T-helper 1 cell treated with Interleukin-12 subunit alpha and Interleukin-12 subunit beta and Interleukin-4 antibody, amounts not matched to agents 30 ng/mL and 1 ng/mL, for 36 hours (primary cell): ENCODE results near the gene UBAP2. TPM values are rescaled to one million over a fixed set of nuclear protein-coding genes. Genes with fewer than 3 reads are reported as not detected.
"Not testable (repeated sequence)": the region's sequence is repeated elsewhere in the genome, so short reads cannot be mapped to it uniquely, and the experiment has no call there.

Experiments used
- intact Hi-C: fragments of 100-400 bp; cut with micrococcal nuclease; formaldehyde crosslinking; loops from one replicate; pipeline ENCODE4 v1.15.1; 2024
- total RNA-seq: library from RNA; stranded (reverse); gene quantifications from 2 replicates; pipeline ENCODE4 v1.2.3, GENCODE V29; 2022

Gene UBAP2
- total RNA-seq, 1 donor from 2014 or later = 48.5 TPM

DNA sequence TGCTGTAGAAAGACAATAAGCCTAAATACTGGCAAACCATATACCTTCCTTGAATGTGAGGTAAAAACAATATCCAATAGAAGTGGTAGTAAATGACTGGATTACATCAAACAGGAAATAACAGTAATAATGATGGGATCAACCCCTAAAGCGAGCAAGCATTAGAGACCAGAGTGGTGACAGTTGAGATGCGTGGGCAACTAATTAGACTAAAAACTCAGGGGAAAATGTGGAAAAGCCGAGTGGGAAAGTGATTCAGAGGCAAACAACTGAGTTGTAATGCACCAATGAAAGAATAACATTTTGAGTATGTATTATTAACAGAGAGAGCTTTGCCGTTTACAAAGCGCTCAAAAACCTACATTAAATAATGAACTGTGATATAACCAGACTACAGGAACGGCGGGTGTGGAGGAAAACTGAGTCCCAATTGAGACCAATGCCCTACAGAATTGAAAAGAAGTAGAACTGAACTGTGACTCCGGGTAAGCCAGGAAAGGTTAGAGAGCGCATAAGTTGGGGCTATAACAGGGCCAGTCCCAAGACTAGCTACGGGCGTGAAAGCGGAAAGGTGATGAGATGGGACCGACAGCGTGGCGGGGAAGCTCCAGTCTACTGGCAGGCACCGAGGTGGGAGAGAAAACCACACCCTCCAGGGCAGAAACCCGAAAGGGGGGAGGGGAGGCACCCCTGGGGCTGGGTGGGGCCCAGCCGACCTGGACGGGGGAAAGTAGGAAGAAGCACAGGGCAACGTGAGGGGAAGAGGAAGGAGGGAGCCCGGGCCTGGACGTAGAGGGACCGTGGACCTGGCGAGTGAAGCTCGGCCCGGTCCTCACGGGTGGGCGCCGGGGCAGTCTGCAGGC, 592 bp downstream of the UBAP2 start:
- intact Hi-C loops = loop anchor here (2.0 to 10.0 kb wide), 8 partner anchors 27 to 1779 kb away; partner anchors contain the start of genes B4GALT1, CCL27, DNAI1 and FAM219A

DNA sequence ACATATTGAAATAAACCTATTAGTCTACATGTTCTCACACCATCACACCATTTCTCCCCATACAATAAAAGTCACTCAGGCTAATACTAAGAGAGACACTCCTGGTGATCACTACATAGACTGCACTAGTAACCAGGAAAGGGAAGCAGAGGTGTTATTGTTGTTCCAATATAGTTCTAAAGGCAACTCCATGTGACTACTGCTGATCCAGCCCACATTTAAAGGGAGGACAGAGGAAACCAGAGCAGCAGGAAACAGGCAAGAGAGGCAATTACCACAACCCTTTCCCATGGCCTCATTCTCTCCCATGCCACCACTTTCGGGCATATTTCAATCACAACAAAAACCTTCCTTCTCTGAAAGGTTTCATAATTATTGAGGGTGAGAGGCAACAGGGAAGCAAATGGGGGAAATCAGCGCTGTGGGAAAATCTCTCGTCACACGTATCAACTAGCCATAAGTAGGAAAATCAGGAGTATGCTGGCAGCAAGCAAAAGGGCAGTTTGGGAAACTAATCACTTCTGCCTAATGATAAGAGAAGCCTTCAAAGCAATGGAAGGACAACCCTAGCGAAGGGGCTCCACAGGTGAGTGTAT, 1.8 kb downstream of the UBAP2 start:
- intact Hi-C loops = loop anchor here (5.0 to 10.0 kb wide), 5 partner anchors 35 to 1780 kb away; partner anchors contain the start of genes B4GALT1, CCL27, FAM221B and SMU1

DNA sequence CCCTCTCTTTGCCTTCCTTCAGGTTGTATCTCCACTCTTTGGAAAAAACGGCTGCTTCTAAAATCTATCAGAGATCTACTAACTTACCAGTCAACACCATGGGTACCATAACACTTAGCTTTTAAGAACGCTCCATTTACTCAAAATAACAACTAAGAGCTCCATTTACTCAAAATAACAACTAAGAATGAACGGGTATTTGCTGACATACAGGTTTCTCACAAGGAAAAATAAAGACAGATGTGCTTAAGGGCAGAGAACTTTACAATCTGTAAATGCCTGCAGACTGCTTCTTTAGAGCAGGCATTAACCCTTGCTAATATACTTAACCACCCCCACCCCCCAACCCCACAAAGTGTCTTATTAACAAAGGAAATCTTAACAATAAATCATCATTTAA, 2.8 kb downstream of the UBAP2 start:
- intact Hi-C loops = loop anchor here (5.0 to 10.0 kb wide), 5 partner anchors 34 to 1781 kb away; partner anchors contain the start of genes B4GALT1, CCL27, FAM221B and SMU1

DNA sequence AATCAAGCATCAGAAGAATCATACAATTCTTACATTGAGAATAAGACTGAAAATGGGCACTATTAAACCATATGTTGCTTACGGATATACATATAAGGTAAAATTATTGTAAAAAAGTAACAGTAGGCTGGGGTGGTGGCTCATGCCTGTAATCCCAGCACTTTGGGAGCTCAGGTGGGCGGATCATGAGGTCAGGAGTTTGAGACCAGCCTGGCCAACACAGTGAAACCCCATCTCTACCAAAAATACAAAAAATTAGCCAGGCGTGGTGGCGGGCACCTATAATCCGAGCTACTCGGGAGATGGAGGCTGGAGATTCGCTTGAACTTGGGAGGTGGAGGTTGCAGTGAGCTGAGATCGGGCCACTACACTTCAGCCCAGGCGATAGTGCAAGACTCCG, 6.6 kb downstream of the UBAP2 start:
- intact Hi-C loops = loop anchor here (10.0 kb wide), 1 partner anchor 623 kb away; the partner anchor contains the start of gene CCL27

DNA sequence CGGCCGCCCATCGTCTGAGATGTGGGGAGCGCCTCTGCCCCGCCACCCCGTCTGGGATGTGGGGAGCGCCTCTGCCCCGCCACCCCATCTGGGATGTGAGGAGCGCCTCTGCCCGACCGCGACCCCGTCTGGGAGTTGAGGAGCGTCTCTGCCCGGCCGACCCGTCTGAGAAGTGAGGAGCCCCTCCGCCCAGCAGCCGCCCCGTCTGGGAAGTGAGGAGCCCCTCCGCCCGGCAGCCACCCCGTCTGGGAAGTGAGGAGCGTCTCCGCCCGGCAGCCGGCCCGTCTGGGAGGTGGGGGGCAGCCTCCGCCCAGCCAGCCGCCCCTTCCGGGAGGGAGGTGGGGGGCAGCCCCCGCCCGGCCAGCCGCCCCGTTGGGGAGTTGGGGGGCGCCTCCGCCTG, 9.8 kb downstream of the UBAP2 start:
- intact Hi-C loops = not testable (repeated sequence)

DNA sequence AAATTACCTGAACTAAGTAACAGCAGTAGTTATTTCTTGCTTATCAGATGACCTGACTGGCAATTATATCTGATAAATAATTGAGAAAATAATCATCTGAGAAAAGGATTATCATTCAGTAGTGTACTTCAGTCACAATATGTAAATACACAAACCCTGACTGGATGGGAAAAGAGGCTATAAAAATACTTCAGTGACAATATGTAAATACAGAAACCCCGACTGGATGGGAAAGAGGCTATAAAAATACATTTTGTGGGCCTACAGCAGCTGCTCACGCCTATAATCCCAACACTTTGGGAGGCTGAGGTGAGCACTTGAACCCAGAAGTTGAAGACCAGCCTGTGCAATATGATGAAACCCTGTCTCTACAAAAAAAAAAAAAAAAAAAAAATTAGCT, 11.1 kb downstream of the UBAP2 start:
- intact Hi-C loops = no loop called here

DNA sequence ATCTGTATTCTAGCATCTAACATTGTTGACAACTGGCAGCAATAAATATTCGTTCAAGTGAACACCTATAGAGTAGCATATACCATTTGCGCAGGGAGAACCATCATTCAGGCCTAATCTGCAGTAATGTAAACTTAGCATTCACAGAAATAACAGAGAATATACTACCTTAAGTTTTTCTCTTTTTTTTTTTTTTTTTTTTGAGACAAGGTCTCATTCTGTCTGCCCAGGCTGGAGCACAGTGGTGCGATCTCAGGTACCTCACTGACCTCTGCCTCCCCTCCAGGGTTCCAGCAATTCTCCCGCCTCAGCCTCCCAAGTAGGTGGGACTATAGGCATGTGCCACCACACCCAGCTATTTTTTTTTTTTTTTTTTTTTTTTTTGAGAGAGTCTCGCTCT, 12.1 kb downstream of the UBAP2 start:
- intact Hi-C loops = no loop called here

DNA sequence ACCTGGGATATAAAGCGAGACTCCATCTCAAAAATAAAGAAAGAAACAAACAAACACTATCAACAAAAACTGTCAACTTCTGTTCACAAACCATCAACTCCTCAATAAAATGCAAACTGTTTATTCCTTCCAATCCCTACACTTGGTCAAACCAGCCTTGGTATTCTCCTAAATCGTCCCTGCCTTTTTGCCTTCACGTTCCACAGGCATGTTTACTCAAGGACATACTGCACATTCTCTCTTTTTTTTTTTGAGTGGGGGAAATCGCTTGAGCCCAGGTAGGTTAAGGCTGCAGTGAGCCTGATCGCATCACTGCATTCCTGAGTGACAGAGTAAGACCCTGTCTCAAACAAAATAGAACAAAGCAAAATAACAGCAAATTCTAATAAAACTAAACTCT, 13.0 kb downstream of the UBAP2 start:
- intact Hi-C loops = no loop called here

DNA sequence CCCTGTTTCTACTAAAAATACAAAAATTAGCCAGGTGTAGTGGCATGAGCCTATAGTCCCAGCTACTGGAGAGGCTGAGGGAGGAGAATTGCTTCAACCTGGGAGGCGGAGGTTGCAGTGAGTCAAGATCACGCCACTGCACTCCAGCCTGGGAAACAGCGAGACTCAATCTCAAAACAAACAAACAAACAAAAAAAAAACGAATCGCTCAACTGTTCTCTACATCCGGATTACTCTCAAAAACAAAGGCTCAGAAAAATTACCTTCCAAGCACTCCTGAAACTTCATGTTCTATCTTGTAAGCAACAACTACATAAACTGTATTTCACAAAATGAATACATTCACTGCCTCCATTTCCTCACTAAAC, 14.0 kb downstream of the UBAP2 start:
- intact Hi-C loops = no loop called here

DNA sequence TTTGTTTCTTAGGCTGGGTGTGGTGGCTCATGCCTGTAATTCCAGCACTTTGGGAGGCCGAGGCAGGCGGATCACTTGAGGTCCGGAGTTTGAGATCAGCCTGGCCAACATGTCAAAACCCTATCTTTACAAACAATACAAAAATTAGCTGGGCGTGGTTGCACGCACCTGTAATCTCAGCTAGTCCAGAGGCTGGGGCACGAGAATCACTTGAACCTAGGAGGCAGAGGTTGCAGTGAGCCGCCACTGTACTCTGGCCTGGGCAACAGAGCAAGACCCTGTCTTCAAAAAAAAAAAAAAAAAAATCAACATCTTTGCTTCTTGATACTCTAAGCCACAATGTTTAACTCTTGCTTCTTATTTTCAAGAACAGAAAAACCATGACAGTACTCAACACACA, 16.1 kb downstream of the UBAP2 start:
- intact Hi-C loops = no loop called here

DNA sequence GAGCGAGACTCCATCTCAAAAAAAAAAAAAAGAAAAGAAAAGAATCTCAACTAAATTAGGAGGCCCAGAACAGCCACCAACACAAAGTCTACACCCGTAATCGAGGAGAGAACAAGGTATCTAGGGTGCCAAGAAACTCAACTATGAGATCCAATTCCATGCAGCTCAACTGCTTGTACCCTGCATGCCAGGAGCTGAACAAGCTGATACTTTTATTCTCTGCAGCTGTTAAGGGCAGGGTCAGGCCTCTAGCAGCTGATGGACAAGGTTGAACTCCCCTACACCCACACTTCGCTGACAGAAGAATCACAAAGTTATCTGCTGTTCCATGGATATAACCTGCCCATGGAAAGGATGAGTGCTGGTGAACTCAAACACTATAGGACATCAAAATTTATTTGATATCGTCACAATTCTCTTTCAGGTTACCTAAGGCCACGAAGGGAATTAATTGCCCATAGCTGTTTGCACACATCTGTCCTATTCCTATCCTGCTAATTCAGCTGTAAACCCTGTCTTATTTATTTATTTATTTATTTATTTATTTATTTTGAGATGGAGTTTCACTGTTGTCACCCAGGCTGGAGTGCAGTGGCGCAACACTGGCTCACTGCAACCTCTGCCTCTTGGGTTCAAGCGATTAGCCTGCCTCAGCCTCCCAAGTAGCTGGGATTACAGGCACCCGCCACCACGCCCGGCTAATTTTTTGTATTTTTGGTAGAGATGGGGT, 20.7 kb downstream of the UBAP2 start:
- intact Hi-C loops = no loop called here

DNA sequence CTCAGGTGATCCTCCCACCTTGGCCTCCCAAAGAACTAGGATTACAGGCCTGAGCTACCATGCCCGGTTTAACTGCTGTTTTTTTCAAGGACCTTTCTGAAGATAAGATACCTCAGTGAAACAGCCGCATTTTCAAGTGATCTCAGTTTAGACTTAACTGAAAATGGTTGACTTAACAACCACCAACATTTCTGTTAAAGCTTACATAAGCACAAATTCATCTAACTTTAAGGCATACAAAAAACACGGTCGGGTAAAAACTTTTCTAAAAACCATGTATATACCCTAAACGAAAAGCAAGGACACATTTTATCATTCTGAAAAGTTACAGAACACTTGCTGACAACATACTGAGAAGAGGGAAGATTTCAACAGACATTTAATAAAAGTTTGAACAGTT, 22.9 kb downstream of the UBAP2 start:
- intact Hi-C loops = no loop called here

DNA sequence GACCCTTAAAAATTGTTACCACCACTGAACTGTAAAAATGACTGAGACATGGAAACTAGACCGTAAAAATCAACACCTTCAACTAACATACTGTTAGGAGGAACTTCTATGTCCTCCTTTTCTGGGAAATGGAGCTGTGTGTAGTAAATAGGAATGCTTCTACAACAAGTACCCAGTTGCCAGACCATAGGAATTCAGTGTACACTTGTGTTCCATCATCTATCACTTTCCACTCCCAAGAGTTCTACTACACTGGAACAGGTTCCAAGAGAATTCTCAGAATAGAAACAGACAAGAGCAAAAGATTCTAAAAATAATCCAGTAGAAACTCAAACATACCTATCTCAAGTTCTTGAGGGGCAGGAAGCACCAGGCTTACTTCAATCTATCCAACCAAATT, 23.6 kb downstream of the UBAP2 start:
- intact Hi-C loops = no loop called here

DNA sequence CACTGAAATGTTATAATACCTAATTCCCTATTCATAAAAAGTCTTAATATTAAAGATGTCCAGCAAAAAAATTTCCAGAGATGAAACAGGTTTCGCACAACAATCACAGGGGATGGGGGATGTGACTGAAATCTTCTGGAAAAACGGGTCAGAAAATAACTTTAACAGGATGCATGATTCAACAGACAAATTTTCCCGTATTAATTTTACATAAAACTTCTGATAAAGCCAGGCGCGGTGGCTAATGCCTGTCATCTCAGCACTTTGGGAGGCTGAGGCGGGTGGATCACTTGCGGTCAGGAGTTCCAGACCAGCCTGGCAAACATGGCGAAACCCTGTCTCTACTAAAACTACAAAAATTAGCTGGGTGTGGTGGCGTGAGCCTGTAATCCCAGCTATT, 24.2 kb downstream of the UBAP2 start:
- intact Hi-C loops = not testable (repeated sequence)

DNA sequence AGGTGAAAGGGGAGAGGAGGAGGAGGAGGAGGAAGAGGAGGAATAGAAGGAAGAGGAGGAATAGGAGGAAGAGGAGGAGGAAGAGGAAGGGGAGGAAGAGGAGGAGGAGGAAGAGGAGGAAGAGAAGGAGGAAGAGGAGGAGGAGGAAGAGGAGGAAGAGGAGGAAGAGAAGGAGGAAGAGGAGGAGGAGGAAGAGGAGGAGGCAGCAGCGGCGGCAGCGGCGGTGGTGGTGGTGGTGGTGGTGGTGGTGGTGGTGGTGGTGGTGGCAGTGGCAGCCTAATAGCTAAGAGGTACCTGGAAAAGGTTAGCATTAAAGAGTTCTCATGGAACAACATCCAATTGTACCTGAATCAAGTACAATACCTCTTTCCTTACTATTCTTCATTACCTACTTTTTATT, 32.5 kb downstream of the UBAP2 start:
- intact Hi-C loops = no loop called here

DNA sequence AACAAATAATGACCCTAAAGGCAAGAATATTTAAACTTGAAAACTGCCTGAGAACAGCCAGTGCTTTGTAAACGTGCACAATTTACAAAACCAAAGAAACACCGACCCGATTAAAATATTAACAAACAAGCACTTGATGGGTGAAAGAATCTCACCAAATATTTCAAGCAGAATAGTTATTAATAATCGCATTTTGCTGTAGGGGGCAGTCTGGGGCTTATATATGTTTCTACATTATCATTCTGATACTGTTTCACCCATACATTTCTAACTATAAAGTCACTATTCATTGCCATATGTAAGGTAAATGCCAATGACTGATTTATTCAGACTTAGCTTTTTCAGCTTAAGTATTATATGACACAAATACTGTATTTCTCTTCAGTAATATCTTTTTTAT, 37.7 kb downstream of the UBAP2 start:
- intact Hi-C loops = loop anchor here (1.0 to 5.0 kb wide), 3 partner anchors 36 to 115 kb away; partner anchors contain the start of genes DCAF12 and UBAP2

DNA sequence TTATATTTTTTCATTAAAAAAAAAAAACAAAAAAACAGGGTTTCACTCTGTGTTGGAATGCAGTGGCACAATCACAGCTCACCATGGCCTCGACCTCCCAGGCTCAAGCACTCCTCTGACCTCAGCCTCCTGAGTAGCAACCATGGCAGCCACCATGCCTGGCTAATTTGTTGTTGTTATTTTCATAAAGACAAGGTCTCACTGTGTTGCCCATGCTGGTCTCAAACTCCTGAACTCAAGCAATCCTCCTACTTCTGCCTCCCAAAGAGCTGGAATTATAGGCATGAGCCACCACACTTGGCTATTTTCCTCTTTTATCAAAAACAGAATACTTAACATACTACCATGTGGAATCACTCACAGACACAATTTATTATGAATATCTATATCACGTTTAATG, 46.7 kb downstream of the UBAP2 start:
- intact Hi-C loops = no loop called here

DNA sequence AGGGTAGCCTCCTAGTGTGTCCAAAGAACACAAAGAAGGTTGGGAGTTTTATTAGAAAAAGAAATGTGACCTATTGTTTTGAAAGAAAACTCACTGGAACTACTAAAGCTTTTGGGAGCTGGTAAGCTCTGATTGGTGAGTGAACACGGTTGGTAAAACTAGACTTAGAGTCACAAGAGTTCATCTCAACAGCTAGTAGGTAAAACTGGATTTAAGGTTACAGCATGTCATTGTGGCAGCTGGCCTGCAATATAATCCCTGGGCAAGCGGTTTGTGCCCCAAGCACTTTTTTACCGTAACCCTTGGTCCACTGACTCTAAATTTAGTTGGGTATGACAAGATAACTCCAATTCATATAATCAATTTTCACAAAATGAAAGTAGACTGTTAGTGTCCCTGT, 47.4 kb downstream of the UBAP2 start:
- intact Hi-C loops = no loop called here

DNA sequence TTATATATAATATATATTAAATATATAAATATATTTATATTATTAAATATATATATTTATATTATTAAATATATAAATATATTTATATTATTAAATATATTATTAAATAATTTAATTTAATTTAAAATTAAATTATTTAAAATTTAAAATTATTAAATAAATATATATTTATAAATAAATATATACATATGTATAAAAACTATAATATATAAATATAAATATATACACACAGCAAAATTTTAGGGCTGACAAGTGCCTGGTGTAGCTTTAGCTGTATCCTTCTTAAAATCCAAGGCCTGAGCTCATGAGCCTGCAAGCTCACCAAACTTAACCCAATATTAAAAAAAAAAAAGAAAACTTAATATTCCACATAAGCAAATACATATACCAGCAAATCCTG, 53.2 kb downstream of the UBAP2 start:
- intact Hi-C loops = no loop called here

DNA sequence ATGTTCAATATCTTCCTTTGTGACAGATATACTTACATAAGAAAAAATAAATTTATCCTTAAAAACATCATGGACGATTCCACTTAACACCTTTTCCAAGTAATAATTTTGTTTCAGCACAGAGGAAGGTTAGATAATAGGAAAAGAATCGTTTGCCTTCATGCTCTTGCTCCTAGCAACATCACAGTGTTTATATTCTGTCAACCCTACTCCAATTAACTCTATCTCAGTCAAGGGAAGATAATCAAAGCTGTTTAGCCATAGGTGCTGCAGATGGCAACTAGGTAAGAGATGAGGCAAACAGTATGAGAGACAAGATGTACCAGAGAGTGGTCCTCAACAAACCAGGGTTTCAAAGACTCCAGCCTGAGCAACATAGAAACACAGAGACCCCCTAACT, 55.6 kb downstream of the UBAP2 start:
- intact Hi-C loops = no loop called here

DNA sequence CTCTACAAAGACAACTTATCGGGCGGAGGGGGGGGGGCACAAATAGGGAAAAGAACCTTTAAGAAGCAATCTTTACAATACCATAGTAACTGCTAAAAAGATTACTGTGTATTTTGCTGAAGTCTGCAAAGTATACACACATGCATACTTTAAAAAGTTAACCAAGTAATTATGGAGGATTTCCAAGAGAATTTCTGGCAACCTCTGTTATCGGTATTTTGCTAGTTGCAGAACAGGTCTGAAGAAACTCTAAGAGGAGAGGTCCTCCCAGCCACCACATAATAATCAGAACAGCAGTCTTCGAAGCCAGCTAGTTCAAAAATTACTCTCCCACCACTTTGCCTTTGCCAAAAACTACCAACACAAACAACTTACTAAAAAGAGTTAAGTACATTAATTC, 56.1 kb downstream of the UBAP2 start:
- intact Hi-C loops = no loop called here
